ENCODE measurements around the gene DIRAS1.
"Not testable (repeated sequence)": the region's sequence is repeated elsewhere in the genome, so short reads cannot be mapped to it uniquely, and the experiment has no call there.

The DIRAS1 gene

GRCh38 chr19:2726904-2727639, 5.9 kb upstream of the DIRAS1 start:
- DNase-seq (ENCODE audit: low read depth) = no peak

GRCh38 chr19:2726160-2726855, 5.1 kb upstream of the DIRAS1 start:
- DNase-seq (ENCODE audit: low read depth) = no peak

GRCh38 chr19:2724148-2724557, 3.0 kb upstream of the DIRAS1 start:
- no peak for DNase-seq (ENCODE audit: low read depth)

DNA sequence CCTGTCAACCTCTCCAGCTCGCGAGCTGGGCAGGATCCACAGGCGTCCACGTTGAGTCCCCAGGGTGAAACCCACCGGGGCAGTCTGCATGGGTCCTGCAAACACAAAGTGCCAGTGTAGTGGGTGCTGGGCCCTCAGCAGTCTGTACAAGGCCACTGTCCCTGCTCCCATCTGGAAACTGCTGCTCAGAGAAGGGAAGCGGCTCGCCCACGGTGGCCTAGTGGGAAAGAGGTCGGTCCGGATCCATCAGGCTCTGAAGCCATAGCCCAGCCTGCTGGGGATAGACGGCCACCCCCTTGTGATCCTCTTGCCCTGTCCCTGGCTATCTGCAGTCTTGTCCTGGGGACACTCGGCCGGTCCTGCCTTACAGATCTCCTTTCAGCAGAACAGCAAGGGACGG, 2.6 kb upstream of the DIRAS1 start:
- DNase-seq (ENCODE audit: low read depth) = no peak

DNA sequence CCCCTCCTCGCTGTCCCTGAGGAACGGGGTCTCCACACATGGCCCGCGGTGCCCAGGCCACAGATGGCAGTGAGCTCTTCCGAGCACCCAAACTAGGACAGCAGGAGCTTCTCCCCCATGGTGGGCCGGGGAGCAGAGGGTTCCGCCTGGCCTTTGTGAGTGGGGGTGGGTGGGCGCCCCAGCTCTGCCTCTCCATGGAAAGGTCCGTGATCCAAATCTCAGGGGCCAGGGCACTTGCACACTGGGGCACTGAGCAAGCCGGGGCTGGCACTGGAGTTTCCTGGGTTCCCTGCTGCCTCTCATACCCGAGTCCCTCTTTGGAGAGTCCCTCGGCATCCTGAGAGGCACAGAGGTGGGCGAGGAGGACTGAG, 2.2 kb upstream of the DIRAS1 start:
- DNase-seq (ENCODE audit: low read depth) = no peak

- peak; percentile 68 for DNase-seq (ENCODE audit: low read depth)
Measured at GRCh38 chr19:2722541-2723344, 1.6 kb upstream of the DIRAS1 start.

GRCh38 chr19:2721570-2722540, 683 bp upstream of the DIRAS1 start:
- DNase-seq (ENCODE audit: low read depth) = no peak

DNA sequence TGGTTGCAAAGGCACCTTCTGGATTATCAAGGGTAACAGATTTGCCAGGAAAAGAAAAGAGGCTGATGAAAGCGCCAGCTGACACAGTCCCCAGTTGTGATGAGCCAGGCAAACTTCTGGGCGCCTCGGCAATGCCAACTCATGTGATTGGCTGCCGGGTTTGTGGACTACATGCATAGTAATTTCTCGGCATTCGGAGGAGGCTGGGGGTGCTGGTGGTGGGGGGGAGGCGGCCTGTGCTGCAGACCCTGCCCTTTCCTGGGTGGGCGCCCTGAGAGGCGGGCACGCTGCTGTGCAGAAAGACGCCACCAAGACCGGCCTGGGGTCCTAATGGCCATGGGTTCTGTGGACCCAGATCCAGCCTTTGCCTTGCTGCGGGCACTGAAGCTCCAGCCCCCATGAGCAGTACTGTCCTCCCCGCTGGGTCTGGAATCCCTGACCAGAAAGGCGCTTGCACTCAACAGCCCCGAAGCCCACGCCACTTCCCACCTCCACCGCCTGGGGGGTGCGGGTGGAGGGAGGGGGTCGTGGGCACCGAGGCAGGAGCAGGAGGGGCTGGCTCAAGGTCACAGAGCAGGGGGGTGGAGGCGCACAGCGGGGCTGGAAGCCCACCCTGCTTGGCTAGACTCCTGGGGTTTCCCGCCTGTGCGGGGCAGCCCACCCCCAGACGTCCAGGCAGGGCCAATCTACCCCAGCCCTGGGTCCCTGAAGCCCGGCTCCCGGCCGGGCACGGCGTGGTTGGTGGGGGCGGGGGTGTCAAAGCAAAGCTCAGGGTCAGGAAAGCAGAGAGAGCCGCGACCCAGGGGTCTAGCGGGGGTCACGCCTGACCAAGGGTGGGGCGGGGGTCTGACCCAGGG, 1.0 kb downstream of the DIRAS1 start:
- no peak for DNase-seq (ENCODE audit: low read depth)

GRCh38 chr19:2719232-2719735, 1.9 kb downstream of the DIRAS1 start:
- no peak for DNase-seq (ENCODE audit: low read depth)

DNA sequence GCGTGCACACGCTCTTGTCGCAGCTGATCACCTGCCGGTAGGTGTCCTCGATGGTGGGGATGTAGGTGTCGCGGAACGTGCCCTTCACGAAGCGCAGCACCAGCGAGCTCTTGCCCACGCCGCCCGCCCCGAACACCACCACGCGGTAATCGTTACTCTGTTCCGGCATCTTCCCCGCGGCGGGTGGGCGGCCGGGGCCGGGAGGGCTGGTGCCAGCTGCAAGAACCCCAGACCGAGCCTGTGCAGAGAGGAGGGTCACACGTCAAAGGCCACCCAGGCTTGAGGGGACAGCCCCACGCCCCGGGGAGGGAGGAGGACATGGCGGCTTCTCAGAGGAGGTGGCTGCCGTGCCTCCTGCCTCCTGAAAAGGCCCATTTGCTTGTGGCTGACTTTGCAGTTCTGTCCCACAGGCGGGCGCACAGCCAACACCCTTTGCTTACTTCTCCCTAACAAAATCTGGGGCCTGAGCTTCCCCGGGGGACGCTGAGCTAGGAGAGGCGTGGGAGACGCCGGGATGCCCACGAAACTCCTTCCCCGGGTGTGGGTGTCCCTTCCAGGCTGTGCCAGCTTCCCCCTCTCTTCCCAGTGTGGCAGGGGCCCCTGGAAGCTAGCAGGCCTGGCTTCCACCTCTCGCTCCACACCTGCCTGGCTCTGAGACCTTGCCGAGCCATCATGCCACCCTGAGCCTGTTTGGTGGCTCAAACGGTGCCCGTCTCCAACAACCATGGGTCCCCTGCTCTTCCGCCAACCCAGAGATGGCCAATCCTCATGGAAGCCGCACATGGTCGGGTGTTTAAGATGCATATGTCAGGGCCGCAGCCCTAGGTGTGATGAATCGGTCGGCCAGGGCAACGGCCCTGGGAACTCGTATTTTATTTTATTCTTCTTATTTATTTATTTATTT, 3.3 kb downstream of the DIRAS1 start:
- no peak for DNase-seq (ENCODE audit: low read depth)

GRCh38 chr19:2716722-2717637, 4.2 kb downstream of the DIRAS1 start:
- no peak for DNase-seq (ENCODE audit: low read depth)

DNA sequence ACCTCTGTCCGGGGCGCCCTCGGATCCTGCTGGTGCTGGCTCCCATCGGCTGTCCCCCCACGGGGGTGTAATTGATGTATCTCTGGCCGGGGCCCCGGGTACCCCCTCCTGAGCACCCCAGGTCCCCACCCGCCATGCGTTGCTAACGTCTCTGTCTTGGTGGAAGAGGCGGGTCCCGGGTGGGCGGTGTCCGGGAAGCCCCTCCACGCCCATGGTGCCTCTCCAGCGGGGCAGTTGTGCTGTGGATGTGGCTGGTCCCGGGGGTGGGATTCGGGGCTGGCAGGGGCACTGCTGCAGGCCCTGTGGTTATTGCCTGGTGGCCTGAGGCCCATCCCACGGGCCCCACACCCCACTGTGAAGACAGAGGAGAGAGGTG, 4.9 kb downstream of the DIRAS1 start:
- no peak for DNase-seq (ENCODE audit: low read depth)

- no peak for DNase-seq (ENCODE audit: low read depth)
Measured at GRCh38 chr19:2715470-2716274, 5.5 kb downstream of the DIRAS1 start.

DNA sequence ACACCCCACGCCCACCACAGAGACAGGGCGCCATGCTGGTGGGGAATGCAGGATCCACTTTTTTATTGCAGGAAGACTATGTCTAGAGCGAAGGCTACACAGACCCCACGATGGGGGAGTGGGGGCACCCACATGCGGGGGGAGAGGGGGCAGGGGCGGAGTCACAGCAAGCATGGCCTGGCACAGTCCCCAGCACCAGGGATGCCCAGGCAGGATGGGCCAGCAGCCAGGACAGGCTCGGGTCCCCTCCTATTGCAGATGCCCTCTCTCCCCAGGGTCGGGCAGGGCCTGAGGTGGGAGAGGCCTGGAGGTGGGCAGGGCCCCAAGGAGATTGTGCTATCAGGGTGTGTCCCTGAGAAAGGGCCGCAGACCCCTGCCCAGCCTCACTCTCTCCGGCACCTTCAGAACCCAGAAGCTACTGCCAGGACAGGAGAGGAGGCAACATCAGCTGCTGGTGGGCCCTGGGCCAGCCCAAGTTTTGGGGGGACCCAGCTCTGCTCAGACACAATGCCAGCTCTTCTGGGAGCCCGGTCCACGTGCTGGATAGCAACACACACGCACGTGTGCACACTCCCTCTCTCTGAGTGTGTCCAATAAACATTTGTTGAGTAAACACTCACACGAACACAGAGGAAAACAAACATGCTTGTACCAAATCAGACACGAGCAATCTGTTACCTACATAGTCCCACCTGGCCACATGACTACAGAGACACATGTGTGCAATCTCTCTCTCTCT, 6.5 kb downstream of the DIRAS1 start:
- no peak for DNase-seq (ENCODE audit: low read depth)

GRCh38 chr19:2714102-2714501, 7.1 kb downstream of the DIRAS1 start:
- DNase-seq (ENCODE audit: low read depth) = not testable (repeated sequence)

GRCh38 chr19:2713170-2713569, 8.0 kb downstream of the DIRAS1 start:
- not testable (repeated sequence) for DNase-seq (ENCODE audit: low read depth)

DNA sequence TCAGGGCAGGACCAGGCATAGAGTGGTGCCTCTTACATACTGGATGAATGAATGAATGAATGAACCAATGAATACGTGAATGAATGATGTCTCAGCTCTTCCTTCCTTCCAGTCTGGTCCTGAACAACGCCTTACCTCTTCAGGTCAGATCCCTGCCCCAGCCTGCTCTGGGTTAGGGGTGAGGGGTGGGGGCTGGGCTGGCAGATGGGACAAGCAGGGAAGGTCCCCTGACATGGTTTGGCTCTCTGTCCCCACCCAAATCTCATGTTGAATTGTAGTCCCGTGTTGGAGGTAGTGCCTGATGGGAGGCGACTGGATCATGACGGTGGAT, 9.3 kb downstream of the DIRAS1 start:
- DNase-seq (ENCODE audit: low read depth) = no peak

All from GM04504 (cell line).